ENCODE results near the gene MAPK8. TPM values are rescaled to one million over a fixed set of nuclear protein-coding genes. Genes with fewer than 3 reads are reported as not detected.
"Not testable (repeated sequence)": the region's sequence is repeated elsewhere in the genome, so short reads cannot be mapped to it uniquely, and the experiment has no call there.

MAPK8 gene
- total RNA-seq, 1 experiment from 2014 or later, result 111 TPM

DNA sequence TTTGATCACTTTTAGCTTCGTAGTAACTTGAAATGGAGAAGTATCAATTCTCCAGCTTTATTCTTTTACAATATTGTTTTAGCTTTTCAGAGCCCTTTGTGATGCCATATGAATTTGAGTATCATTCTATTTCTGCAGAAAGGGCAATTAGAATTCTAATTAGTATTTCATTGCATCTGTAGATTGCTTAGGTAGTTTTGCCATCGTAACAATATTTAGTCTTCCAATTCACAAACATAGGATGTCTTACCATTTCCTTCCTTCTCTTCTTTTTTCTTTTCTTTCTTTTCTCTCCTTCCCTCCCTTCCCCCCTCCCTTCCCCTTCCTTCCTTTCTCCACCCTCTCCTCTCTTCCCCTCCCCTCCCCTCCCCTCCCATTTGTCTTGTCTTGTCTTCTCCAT lies 105.0 kb downstream of the MAPK8 start:
- H3K27ac ChIP-seq, result no peak overlapping the region
- 0 out of 2 replicates have a peak, but pooled peaks cover 4% of the 10 kb centered on the region for H3K9me3 ChIP-seq (replicated peaks)
- DNase-seq (ENCODE audit: low read depth in 1 of 2, low spot score in 2 of 2), result no peak
- peaks cover 51% of the 10 kb centered on the region for H3K36me3 ChIP-seq
- H3K4me3 ChIP-seq, result no peak overlapping the region
- no peaks in the 10 kb centered on the region for H3K27me3 ChIP-seq (replicated peaks)
- peaks cover 18% of the 10 kb centered on the region for H3K4me1 ChIP-seq (replicated peaks)

DNA sequence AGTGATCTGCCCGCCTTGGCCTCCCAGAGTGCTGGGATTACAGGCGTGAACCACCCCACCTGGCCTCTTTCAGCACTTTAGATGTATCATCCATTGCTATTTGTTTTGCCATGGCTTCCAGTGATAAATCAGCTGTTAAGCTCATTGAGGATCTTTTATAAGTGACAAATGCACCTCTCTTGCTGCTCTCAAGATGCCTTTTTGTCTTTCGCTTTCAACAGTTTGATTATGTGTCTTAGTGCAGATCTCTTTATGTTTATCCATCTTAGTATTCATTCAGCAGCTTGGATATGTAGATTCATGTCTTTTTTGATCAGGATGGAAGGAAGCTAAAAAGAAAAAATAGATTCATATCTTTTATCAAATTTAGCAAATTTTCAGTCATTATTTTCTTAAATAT lies 105.6 kb downstream of the MAPK8 start:
- Histone ChIP-seq H3K9me3 (replicated peaks) (0 out of 2 replicates have a peak, but pooled peaks cover 4% of the 10 kb centered on the region), H3K4me1 (replicated peaks) (peaks cover 21% of the 10 kb centered on the region), H3K4me3 (no peak overlapping the region), H3K27me3 (replicated peaks) (no peaks in the 10 kb centered on the region), H3K36me3 (peaks cover 51% of the 10 kb centered on the region), H3K27ac (no peak overlapping the region)
- no peak for DNase-seq (ENCODE audit: low read depth in 1 of 2, low spot score in 2 of 2)

DNA sequence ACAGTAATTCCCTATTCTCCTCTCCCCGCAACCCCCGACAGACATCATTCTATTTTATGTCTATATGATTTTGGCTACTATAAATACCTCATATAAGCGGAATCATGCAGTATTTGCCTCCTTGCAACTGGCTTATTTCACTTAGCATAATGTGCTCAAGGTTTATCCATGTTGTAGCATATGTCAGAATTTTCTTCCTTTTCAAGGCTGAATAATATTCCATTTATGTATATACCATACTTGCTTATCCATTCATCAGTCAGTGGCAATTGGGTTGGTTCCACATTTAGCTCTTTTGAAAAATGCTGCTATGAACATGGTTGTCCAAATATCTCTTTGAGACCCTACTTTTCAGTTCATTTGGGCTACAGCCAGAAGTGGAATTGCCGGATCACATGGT lies 106.5 kb downstream of the MAPK8 start:
- 0 out of 2 replicates have a peak, but pooled peaks cover 4% of the 10 kb centered on the region for H3K9me3 ChIP-seq (replicated peaks)
- peaks cover 22% of the 10 kb centered on the region for H3K4me1 ChIP-seq (replicated peaks)
- DNase-seq (ENCODE audit: low read depth in 1 of 2, low spot score in 2 of 2), result no peak
- no peak overlapping the region for H3K27ac ChIP-seq
- H3K4me3 ChIP-seq, result no peak overlapping the region
- peaks cover 51% of the 10 kb centered on the region for H3K36me3 ChIP-seq
- no peaks in the 10 kb centered on the region for H3K27me3 ChIP-seq (replicated peaks)

DNA sequence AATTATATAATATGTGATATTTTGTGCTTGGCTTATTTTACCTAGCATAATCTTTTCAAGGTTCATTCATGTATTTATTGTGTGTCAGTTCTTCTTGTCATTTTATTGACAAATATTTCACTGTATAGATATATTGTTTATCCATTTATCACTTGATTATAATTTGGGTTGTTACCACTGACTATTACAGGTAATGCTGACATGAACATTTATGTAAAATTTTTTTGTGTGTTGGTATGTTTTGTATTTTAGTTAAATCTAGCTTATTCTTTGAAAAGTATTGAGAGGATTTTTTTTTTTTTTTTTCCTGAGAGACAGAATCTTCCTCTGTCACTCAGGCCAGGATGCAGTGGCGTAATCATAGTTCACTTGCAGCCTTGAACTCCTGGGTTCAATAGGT lies 107.7 kb downstream of the MAPK8 start:
- Histone ChIP-seq H3K4me1 (replicated peaks) (peaks cover 22% of the 10 kb centered on the region), H3K9me3 (replicated peaks) (0 out of 2 replicates have a peak, but pooled peaks cover 4% of the 10 kb centered on the region), H3K4me3 (no peak overlapping the region), H3K27ac (no peak overlapping the region), H3K27me3 (replicated peaks) (no peaks in the 10 kb centered on the region), H3K36me3 (peaks cover 40% of the 10 kb centered on the region)
- no peak for DNase-seq (ENCODE audit: low read depth in 1 of 2, low spot score in 2 of 2)

DNA sequence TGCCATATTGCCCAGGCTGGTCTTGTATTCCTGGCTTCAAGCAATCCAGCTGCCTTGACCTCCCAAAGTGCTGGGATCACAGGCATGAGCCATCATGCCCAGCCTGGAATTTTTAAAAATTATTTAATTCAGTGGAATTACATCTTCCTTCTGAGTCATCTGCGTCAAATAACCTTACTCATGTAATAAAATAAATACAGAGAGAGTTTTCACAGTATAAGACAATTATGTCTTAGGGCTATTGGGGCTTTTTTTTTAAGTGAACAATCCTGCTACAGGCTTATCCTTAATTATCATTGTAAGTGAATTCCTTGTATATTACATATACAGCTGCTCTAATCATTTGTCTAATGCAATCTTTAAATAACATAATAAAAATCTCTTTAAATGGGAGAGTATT lies 108.3 kb downstream of the MAPK8 start:
- Histone ChIP-seq H3K4me3 (no peak overlapping the region), H3K4me1 (replicated peaks) (peaks cover 22% of the 10 kb centered on the region), H3K36me3 (peaks cover 40% of the 10 kb centered on the region), H3K9me3 (replicated peaks) (0 out of 2 replicates have a peak, but pooled peaks cover 4% of the 10 kb centered on the region), H3K27me3 (replicated peaks) (no peaks in the 10 kb centered on the region), H3K27ac (0 out of 2 replicates have a peak overlapping the region, but pooled peaks have one; percentile 16)
- peak in 1 of 2 experiments; percentile 60 for DNase-seq (ENCODE audit: low read depth in 1 of 2, low spot score in 2 of 2)

DNA sequence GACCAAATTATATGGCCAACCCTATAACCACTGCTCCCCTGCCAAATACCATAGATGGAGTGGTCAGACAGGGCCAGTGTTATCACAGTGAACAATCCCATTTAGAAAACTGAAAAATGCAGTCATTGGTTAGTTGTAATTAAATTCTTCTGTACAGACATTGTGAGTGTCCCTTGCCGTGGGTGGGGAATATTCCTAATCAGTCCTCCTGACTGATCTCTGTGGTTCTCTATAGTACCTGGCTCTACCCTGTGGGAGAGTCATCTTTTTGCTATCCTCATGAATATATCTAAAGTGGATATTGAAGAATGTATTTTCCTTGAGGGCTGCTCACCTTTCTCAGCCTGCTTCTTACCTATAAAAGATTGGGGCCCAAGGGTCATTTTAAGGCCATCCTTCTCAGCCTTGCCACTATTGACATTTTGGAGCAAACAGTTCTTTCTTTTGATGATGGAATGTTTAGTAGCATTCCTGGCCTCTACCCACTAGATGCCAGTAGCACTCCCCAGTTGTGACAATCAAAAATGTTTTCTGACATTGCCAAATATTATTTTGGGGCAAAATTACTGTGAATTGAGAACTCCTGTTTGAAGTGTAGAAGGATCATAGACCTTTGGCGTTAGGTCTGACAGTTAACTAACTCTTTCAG lies 110.2 kb downstream of the MAPK8 start:
- DNase-seq (ENCODE audit: low read depth in 1 of 2, low spot score in 2 of 2), result no peak
- Histone ChIP-seq H3K4me1 (replicated peaks) (peaks cover 22% of the 10 kb centered on the region), H3K27me3 (replicated peaks) (no peaks in the 10 kb centered on the region), H3K27ac (no peak overlapping the region), H3K4me3 (no peak overlapping the region), H3K9me3 (replicated peaks) (0 out of 2 replicates have a peak, but pooled peaks cover 4% of the 10 kb centered on the region), H3K36me3 (peaks cover 23% of the 10 kb centered on the region)

DNA sequence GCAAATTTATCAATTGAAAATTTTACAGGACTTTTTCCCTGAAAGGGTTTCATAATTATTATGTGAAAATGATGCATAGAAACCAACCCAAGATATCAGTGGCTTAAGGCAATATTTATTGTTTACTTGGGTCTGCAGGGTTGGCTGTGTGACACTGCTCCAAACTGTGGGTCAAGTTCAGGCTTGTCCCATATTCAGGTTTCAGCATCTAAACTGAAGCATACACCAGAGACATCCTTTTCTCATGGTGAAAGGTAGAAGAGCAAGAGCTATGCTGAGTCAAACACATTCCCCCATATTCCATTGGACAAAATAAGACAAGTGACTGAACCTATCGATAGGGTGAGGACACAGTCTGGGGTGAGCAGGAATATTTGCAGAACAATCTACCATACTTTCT lies 110.9 kb downstream of the MAPK8 start:
- peaks cover 22% of the 10 kb centered on the region for H3K4me1 ChIP-seq (replicated peaks)
- no peaks in the 10 kb centered on the region for H3K27me3 ChIP-seq (replicated peaks)
- no peak overlapping the region for H3K4me3 ChIP-seq
- 0 out of 2 replicates have a peak, but pooled peaks cover 4% of the 10 kb centered on the region for H3K9me3 ChIP-seq (replicated peaks)
- peaks cover 16% of the 10 kb centered on the region for H3K36me3 ChIP-seq
- no peak for DNase-seq (ENCODE audit: low read depth in 1 of 2, low spot score in 2 of 2)
- H3K27ac ChIP-seq, result no peak overlapping the region

DNA sequence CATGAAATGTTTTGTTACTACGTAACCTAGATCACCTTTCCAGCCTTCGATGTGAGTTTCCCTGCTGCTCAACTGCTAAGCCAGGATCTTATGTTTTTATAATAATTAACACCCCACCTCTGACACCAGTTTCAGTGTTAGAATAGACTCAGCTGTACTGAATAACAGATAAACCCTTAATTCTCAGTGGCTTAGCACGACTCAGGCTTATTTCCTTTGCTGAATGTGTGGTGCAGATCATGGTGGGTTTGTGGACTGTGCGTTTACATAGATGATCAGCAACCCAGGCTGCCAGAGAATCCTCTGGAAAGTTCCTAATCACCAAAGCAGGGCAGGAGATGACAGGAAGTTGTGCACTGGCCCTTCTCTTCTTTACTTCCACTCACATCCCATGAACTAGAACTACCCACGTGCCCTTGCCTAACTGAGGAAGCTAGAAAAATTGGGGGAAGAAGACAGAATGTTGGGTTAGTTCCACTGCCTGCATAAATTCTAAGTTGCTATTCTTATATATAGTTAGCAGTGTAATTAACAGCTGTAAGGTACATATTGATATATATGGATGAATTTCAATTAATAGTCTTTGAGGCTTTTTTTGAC lies 111.8 kb downstream of the MAPK8 start:
- Histone ChIP-seq H3K27me3 (replicated peaks) (no peaks in the 10 kb centered on the region), H3K36me3 (peaks cover 7% of the 10 kb centered on the region), H3K4me1 (replicated peaks) (peaks cover 22% of the 10 kb centered on the region), H3K9me3 (replicated peaks) (no peaks in the 10 kb centered on the region), H3K27ac (no peak overlapping the region), H3K4me3 (no peak overlapping the region)
- no peak for DNase-seq (ENCODE audit: low read depth in 1 of 2, low spot score in 2 of 2)

DNA sequence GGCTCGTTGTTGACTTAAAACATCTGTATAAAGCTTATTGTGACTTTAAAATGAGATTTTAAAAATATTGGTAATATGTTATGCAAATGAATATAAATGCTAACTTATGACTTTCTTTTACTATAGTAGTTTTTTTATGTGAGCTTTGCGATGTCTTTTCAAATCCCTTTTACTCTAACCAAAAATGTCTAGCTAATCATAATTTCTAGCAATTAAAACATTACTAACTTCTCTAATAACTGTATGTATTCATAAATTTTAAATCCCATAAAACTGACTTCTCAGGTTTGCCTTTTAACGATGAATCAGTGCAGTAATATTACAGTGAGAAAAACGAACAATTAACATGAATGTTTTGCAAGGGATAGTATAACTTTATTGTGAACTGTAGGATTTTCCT lies 113.2 kb downstream of the MAPK8 start:
- Histone ChIP-seq H3K4me1 (replicated peaks) (peaks cover 18% of the 10 kb centered on the region), H3K36me3 (peaks cover 7% of the 10 kb centered on the region; the same call in 1 of the 2 replicates), H3K27ac (no peak overlapping the region), H3K9me3 (replicated peaks) (no peaks in the 10 kb centered on the region), H3K4me3 (no peak overlapping the region), H3K27me3 (replicated peaks) (no peaks in the 10 kb centered on the region)
- no peak for DNase-seq (ENCODE audit: low read depth in 1 of 2, low spot score in 2 of 2)

DNA sequence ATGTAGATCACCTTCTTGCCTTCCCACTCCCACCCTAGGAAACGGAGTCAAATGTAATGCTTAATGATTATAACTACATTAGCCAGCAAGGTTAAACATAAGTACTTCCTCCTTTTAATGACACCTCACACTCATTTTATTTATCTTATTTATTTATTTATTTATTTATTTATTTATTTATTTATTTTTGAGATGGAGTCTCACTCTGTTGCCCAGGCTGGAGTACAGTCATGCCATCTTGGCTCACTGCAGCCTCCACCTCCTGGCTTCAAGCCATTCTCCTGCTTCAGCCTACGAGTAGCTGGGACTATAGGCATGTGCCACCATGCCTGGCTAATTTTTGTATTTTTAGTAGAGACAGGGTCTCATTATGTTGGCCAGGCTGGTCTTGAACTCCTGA lies 115.4 kb downstream of the MAPK8 start:
- not testable (repeated sequence) for H3K36me3 ChIP-seq; H3K4me1 ChIP-seq (replicated peaks); H3K9me3 ChIP-seq (replicated peaks); H3K4me3 ChIP-seq; H3K27ac ChIP-seq; DNase-seq (ENCODE audit: low read depth in 1 of 2, low spot score in 2 of 2); H3K27me3 ChIP-seq (replicated peaks)

DNA sequence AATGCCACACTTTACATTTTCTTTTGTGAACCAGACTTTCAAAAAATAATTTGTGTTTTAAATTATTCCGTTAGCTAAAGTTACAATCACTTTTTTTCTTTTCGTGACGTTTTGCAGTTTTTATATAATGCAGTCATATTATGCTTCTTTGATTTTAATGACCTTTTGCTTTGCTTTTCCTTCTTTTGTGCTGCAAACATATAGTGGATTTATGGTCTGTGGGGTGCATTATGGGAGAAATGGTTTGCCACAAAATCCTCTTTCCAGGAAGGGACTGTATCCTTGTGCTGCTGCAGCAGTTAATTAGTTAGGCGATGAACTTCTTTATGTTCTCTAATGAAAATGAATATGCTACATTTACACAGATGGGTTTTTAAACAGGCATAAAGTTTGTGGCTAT lies 117.4 kb downstream of the MAPK8 start:
- Histone ChIP-seq H3K27ac (no peak overlapping the region), H3K27me3 (replicated peaks) (no peaks in the 10 kb centered on the region), H3K4me3 (no peak overlapping the region), H3K36me3 (peaks cover 15% of the 10 kb centered on the region), H3K9me3 (replicated peaks) (no peaks in the 10 kb centered on the region), H3K4me1 (replicated peaks) (no peaks in the 10 kb centered on the region)
- no peak for DNase-seq (ENCODE audit: low read depth in 1 of 2, low spot score in 2 of 2)

DNA sequence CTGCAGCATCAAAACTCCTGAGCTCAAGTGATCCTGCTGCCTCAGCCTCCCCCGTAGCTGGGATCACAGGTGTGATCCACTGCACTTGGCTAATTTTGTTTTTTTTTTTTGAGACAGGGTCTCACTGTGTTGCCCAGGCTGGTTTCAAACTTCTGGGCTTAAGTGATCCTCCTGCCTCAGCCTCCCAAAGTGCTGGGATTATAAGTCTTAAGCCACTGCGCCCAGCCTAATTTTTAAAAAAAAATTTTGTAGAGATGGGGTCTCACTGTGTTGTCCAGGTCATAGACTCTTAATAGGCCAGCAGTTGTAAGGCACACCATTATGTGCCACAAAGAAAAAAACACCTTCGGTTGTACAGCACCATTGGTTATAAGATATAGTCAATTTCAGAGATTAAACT lies 122.4 kb downstream of the MAPK8 start:
- H3K27me3 ChIP-seq (replicated peaks), result no peaks in the 10 kb centered on the region
- no peak overlapping the region for H3K27ac ChIP-seq
- H3K4me1 ChIP-seq (replicated peaks), result no peaks in the 10 kb centered on the region
- DNase-seq (ENCODE audit: low read depth in 1 of 2, low spot score in 2 of 2), result no peak
- no peak overlapping the region for H3K4me3 ChIP-seq
- peaks cover 31% of the 10 kb centered on the region for H3K36me3 ChIP-seq
- H3K9me3 ChIP-seq (replicated peaks), result no peaks in the 10 kb centered on the region

DNA sequence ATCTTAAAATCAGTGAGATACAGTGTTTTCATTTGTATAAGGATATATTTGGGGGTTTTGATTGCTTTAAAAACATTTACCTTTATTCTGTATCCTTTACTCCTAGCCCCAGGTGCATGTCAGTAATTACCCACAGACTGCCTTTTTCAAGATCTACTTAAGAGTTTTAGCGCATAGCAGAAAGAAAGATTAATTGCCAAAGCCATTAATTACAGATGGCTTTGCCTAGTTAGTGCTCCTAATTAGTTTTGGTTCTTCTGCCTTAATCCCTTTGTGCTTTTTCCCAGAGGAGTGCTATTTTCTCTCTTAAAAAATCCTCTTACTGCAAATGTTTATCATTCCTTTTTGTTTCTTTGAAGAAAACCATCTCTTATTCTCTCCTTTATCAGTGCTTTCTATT lies 122.8 kb downstream of the MAPK8 start:
- H3K4me1 ChIP-seq (replicated peaks), result no peaks in the 10 kb centered on the region
- H3K4me3 ChIP-seq, result no peak overlapping the region
- no peaks in the 10 kb centered on the region for H3K9me3 ChIP-seq (replicated peaks)
- DNase-seq (ENCODE audit: low read depth in 1 of 2, low spot score in 2 of 2), result no peak
- H3K36me3 ChIP-seq, result peaks cover 31% of the 10 kb centered on the region
- H3K27ac ChIP-seq, result no peak overlapping the region
- H3K27me3 ChIP-seq (replicated peaks), result no peaks in the 10 kb centered on the region

DNA sequence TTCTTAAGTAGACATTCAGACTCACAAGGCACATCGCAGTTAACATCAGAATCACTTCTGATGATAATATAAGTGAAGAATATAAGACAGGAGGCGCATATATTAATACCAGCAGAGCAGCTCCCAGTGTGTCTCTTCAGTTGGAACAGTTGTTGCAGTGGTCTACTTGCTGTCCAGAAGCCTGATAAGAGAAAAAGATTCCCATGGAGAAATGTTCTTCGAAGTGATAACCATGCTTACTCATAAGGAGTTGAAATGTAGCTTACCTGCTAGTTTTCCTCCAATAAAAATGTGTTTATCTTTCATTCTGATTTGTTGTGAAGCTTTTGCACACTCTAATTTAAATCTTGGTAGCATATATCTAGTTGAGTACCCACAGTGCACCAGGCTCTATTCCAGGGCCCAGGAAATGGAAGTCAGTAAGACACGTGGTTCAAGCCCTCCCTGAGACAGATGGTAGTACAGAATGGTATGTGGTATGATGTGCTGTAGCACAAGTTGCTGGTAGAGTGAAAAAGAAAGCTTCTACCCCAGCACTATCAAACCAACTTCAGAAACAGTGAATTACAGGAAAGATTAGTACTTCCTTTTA lies 124.0 kb downstream of the MAPK8 start:
- DNase-seq (ENCODE audit: low read depth in 1 of 2, low spot score in 2 of 2), result no peak
- no peaks in the 10 kb centered on the region for H3K9me3 ChIP-seq (replicated peaks)
- H3K27ac ChIP-seq, result no peak overlapping the region
- peaks cover 31% of the 10 kb centered on the region for H3K36me3 ChIP-seq
- H3K4me1 ChIP-seq (replicated peaks), result no peaks in the 10 kb centered on the region
- no peaks in the 10 kb centered on the region for H3K27me3 ChIP-seq (replicated peaks)
- H3K4me3 ChIP-seq, result no peak overlapping the region
